NB4 (cell line): ENCODE data around the gene ZNF330.

Experiments used
- DNase-seq: peaks from one replicate; pipeline ENCODE4 v3.0.0; 2010; ENCODE audit warnings: low read depth
- H3K4me3 ChIP-seq: one replicate; pipeline ENCODE4 v1.5.1; 2011; ENCODE audit warnings: mild to moderate bottlenecking, low read depth, low read length, moderate library complexity
- MAX ChIP-seq: IDR thresholded peaks from 2 replicates; pipeline ENCODE4 v1.6.1; 2011; ENCODE audit warnings: low read depth, low read length
- MYC ChIP-seq: IDR thresholded peaks from 2 replicates; pipeline ENCODE4 v1.6.1; 2011; ENCODE audit warnings: low read depth, low read length
- POLR2A ChIP-seq: IDR thresholded peaks from 2 replicates; pipeline ENCODE4 v1.6.1; 2011; ENCODE audit warnings: mild to moderate bottlenecking; ENCODE audit not compliant: insufficient read length; ENCODE audit errors: extremely low read depth
- TF ChIP-seq, protein P1 (sequence below): IDR thresholded peaks from one replicate; pipeline ENCODE4 v1.5.1; 2012; ENCODE audit warnings: low read depth, low read length

The ZNF330 gene

DNA sequence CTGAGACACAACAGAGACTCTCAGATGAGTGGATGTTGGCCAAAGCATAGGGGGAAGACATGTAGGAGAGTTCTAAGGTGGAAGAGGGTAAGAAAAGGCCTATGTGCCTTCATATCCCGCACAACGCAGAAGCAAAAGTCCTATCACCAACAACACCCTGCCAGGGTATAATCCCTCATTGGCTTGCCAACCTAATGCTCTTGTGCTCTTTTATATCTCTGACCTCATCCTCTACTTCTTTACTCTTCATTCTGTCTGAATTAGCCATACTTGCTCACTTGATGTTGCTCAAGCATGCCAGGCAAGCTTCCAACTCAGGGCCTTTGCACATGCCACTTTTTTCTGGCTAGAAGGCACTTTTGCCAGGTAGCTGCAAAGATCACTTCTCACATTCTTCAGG is 28.1 kb upstream of the ZNF330 start:
- no peak for DNase-seq
- no peak overlapping the region for H3K4me3 ChIP-seq
- TF ChIP-seq, protein P1, sequence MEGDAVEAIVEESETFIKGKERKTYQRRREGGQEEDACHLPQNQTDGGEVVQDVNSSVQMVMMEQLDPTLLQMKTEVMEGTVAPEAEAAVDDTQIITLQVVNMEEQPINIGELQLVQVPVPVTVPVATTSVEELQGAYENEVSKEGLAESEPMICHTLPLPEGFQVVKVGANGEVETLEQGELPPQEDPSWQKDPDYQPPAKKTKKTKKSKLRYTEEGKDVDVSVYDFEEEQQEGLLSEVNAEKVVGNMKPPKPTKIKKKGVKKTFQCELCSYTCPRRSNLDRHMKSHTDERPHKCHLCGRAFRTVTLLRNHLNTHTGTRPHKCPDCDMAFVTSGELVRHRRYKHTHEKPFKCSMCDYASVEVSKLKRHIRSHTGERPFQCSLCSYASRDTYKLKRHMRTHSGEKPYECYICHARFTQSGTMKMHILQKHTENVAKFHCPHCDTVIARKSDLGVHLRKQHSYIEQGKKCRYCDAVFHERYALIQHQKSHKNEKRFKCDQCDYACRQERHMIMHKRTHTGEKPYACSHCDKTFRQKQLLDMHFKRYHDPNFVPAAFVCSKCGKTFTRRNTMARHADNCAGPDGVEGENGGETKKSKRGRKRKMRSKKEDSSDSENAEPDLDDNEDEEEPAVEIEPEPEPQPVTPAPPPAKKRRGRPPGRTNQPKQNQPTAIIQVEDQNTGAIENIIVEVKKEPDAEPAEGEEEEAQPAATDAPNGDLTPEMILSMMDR = no peak
- no peak for TF ChIP-seq POLR2A
- TF ChIP-seq MAX = no peak
- no peak for TF ChIP-seq MYC

GRCh38 chr4:141193516-141194034 is 27.1 kb upstream of the ZNF330 start:
- TF ChIP-seq, protein P1 = no peak
- no peak for DNase-seq
- H3K4me3 ChIP-seq = no peak overlapping the region

- no peak for DNase-seq
- no peak overlapping the region for H3K4me3 ChIP-seq
- TF ChIP-seq, protein P1 = no peak
- TF ChIP-seq POLR2A (no peak), MYC (no peak), MAX (no peak)
Observed at GRCh38 chr4:141195095-141195707, 25.5 kb upstream of the ZNF330 start.

- H3K4me3 ChIP-seq = no peak overlapping the region
- DNase-seq = no peak
- TF ChIP-seq MYC (no peak), POLR2A (no peak), MAX (no peak)
- TF ChIP-seq, protein P1 = no peak
Observed at GRCh38 chr4:141196227-141196933, 24.3 kb upstream of the ZNF330 start.

- H3K4me3 ChIP-seq = no peak overlapping the region
- no peak for DNase-seq
- TF ChIP-seq POLR2A (no peak), MAX (no peak), MYC (no peak)
- TF ChIP-seq, protein P1 = no peak
Observed at GRCh38 chr4:141207961-141208360, 12.7 kb upstream of the ZNF330 start.
